LHCN-M2 (cell line): ENCODE data around the gene CNOT9. TPM values are rescaled to one million over a fixed set of nuclear protein-coding genes. Genes with fewer than 3 reads are reported as not detected.

ENCODE experiments used
- DNase-seq: peaks from one replicate; pipeline ENCODE4 v3.0.0-alpha.2; 2012; ENCODE audit warnings: low read depth
- total RNA-seq: library from RNA; depleted of rRNA; stranded (reverse); fragments of >200 nt; gene quantifications from 2 replicates; pipeline ENCODE4 v1.2.3, GENCODE V29; 2014; rRNA removed

Gene CNOT9
- total RNA-seq, 1 experiment from 2014 or later, result 82.1 TPM

- DNase-seq, result no peak
Observed at GRCh38 chr2:218644721-218645120, 76.1 kb downstream of the CNOT9 start.

- DNase-seq, result peak; percentile 7
Observed at GRCh38 chr2:218645126-218645525, 76.5 kb downstream of the CNOT9 start.

Other genes starting within 250 kb of the CNOT9 start
- gene CATIP, start 212.0 kb upstream of the CNOT9 start, total RNA-seq, result not detected in 2 replicates
- gene SLC11A1, start 186.6 kb upstream of the CNOT9 start, total RNA-seq, result 0.11 and 0.13 TPM in 2 replicates
- 69.7 and 74.1 TPM in 2 replicates for gene CTDSP1, start 169.0 kb upstream of the CNOT9 start, total RNA-seq
- not detected in 2 replicates for gene VIL1, start 149.7 kb upstream of the CNOT9 start, total RNA-seq
- 11.1 and 11.9 TPM in 2 replicates for gene USP37, start 488 bp upstream of the CNOT9 start, total RNA-seq
- 6.6 and 9.5 TPM in 2 replicates for gene PLCD4, start 39.1 kb downstream of the CNOT9 start, total RNA-seq
- gene ZNF142, start 90.8 kb downstream of the CNOT9 start, total RNA-seq, result 15.0 and 15.8 TPM in 2 replicates
- gene BCS1L, start 90.8 kb downstream of the CNOT9 start, total RNA-seq, result 38.3 and 50.6 TPM in 2 replicates
- 38.1 and 40.5 TPM in 2 replicates for gene RNF25, start 103.2 kb downstream of the CNOT9 start, total RNA-seq
- 20.3 and 25.8 TPM in 2 replicates for gene STK36, start 103.2 kb downstream of the CNOT9 start, total RNA-seq
- gene TTLL4, start 142.0 kb downstream of the CNOT9 start, total RNA-seq, result 10.1 and 12.1 TPM in 2 replicates
- gene CYP27A1, start 213.3 kb downstream of the CNOT9 start, total RNA-seq, result 6.1 TPM in 2 replicates